NCI-H460 (cell line): ENCODE results near the gene KRT13. TPM values are rescaled to one million over a fixed set of nuclear protein-coding genes. Genes with fewer than 3 reads are reported as not detected.

ENCODE experiments used
- DNase-seq: peaks from one replicate; pipeline ENCODE4 v3.0.0-alpha.2; 2016; ENCODE audit warnings: low read depth; ENCODE audit errors: extremely low read depth
- small RNA-seq, 2 experiments: library from RNA; depleted of rRNA; stranded (forward); fragments of <200 nt; gene quantifications; one replicate each; pipeline ENCODE3, GENCODE V24; 2014
- total RNA-seq: library from RNA; depleted of rRNA; stranded (reverse); fragments of >200 nt; shearing (Covaris generic); gene quantifications from 2 replicates; pipeline ENCODE4 v1.2.3, GENCODE V29; 2014; rRNA removed

Gene KRT13
- total RNA-seq, 1 experiment from 2014 or later, result not detected

- DNase-seq, result no peak
Measured at GRCh38 chr17:41478237-41478636, 27.2 kb downstream of the KRT13 start.

GRCh38 chr17:41476866-41477815, 28.3 kb downstream of the KRT13 start:
- DNase-seq, result no peak

- no peak for DNase-seq
Measured at GRCh38 chr17:41475421-41475820, 30.0 kb downstream of the KRT13 start.

- DNase-seq, result no peak
Measured at GRCh38 chr17:41474863-41475262, 30.5 kb downstream of the KRT13 start.

- no peak for DNase-seq
Measured at GRCh38 chr17:41468346-41468745, 37.1 kb downstream of the KRT13 start.

GRCh38 chr17:41467561-41467960, 37.9 kb downstream of the KRT13 start:
- DNase-seq, result no peak

GRCh38 chr17:41466988-41467387, 38.4 kb downstream of the KRT13 start, which contains the start of gene KRT32:
Gene KRT32, minus strand, starts transcription at chr17:41467386. Its CDS starts 61 bp downstream, at chr17:41467325.
- DNase-seq, result no peak

- DNase-seq, result peak; percentile 34
Measured at GRCh38 chr17:41464682-41465081, 40.7 kb downstream of the KRT13 start.

GRCh38 chr17:41464173-41464572, 41.2 kb downstream of the KRT13 start:
- no peak for DNase-seq

- DNase-seq, result no peak
Measured at GRCh38 chr17:41463746-41464145, 41.7 kb downstream of the KRT13 start.

GRCh38 chr17:41462705-41463104, 42.7 kb downstream of the KRT13 start:
- DNase-seq, result no peak

GRCh38 chr17:41457676-41458075, 47.7 kb downstream of the KRT13 start:
- DNase-seq, result no peak

GRCh38 chr17:41456204-41456603, 49.2 kb downstream of the KRT13 start:
- no peak for DNase-seq

- no peak for DNase-seq
Measured at GRCh38 chr17:41455236-41455635, 50.2 kb downstream of the KRT13 start.

- DNase-seq, result no peak
Measured at GRCh38 chr17:41453066-41453465, 52.3 kb downstream of the KRT13 start.

- no peak for DNase-seq
Measured at GRCh38 chr17:41452281-41452680, 53.1 kb downstream of the KRT13 start.

- DNase-seq, result no peak
Measured at GRCh38 chr17:41451154-41451728, 54.2 kb downstream of the KRT13 start.

Small RNAs within 50 kb of the gene (small RNA-seq; reads per million reads assigned to genes)
- 0.41 to 2.3 reads per million in 2 experiments for gene RNU2-32P

Other genes starting within 250 kb of the KRT13 start
- gene KRTAP9-6, start 240.2 kb downstream of the KRT13 start, total RNA-seq, result not detected in 2 replicates
- gene KRTAP9-7, start 229.9 kb downstream of the KRT13 start, total RNA-seq, result not detected in 2 replicates
- gene KRTAP29-1, start 202.8 kb downstream of the KRT13 start, total RNA-seq, result not detected in 2 replicates
- gene KRTAP16-1, start 196.3 kb downstream of the KRT13 start, total RNA-seq, result not detected in 2 replicates
- gene KRTAP17-1, start 189.9 kb downstream of the KRT13 start, total RNA-seq, result not detected in 2 replicates
- gene KRT33A, start 154.8 kb downstream of the KRT13 start, total RNA-seq, result not detected in 2 replicates
- not detected in 2 replicates for gene KRT33B, start 135.8 kb downstream of the KRT13 start, total RNA-seq
- gene KRT34, start 123.3 kb downstream of the KRT13 start, total RNA-seq, result 0.10 TPM in 1 of 2 replicates, not detected in the other
- gene KRT31, start 108.0 kb downstream of the KRT13 start, total RNA-seq, result not detected in 2 replicates
- not detected in 2 replicates for gene KRT37, start 81.0 kb downstream of the KRT13 start, total RNA-seq
- not detected in 2 replicates for gene KRT38, start 64.6 kb downstream of the KRT13 start, total RNA-seq
- not detected in 2 replicates for gene KRT32, start 38.2 kb downstream of the KRT13 start, total RNA-seq
- not detected in 2 replicates for gene KRT35, start 24.5 kb downstream of the KRT13 start, total RNA-seq
- not detected in 2 replicates for gene KRT36, start 15.7 kb downstream of the KRT13 start, total RNA-seq
- 3.7 and 6.0 TPM in 2 replicates for gene KRT15, start 13.3 kb upstream of the KRT13 start, total RNA-seq
- 1,671 and 1,675 TPM in 2 replicates for gene KRT19, start 22.7 kb upstream of the KRT13 start, total RNA-seq
- not detected in 2 replicates for gene KRT9, start 66.4 kb upstream of the KRT13 start, total RNA-seq
- gene KRT14, start 81.3 kb upstream of the KRT13 start, total RNA-seq, result not detected in 2 replicates
- not detected in 2 replicates for gene KRT16, start 107.2 kb upstream of the KRT13 start, total RNA-seq
- gene KRT17, start 119.0 kb upstream of the KRT13 start, total RNA-seq, result 0.42 TPM in 1 of 2 replicates, not detected in the other
- 356 and 499 TPM in 2 replicates for gene EIF1, start 183.3 kb upstream of the KRT13 start, total RNA-seq
- not detected in 2 replicates for gene GAST, start 206.7 kb upstream of the KRT13 start, total RNA-seq
- gene HAP1, start 229.0 kb upstream of the KRT13 start, total RNA-seq, result 0.69 and 0.94 TPM in 2 replicates